ENCODE measurements around the gene MATR3.
"Not testable (repeated sequence)": the region's sequence is repeated elsewhere in the genome, so short reads cannot be mapped to it uniquely, and the experiment has no call there.

MATR3 gene

DNA sequence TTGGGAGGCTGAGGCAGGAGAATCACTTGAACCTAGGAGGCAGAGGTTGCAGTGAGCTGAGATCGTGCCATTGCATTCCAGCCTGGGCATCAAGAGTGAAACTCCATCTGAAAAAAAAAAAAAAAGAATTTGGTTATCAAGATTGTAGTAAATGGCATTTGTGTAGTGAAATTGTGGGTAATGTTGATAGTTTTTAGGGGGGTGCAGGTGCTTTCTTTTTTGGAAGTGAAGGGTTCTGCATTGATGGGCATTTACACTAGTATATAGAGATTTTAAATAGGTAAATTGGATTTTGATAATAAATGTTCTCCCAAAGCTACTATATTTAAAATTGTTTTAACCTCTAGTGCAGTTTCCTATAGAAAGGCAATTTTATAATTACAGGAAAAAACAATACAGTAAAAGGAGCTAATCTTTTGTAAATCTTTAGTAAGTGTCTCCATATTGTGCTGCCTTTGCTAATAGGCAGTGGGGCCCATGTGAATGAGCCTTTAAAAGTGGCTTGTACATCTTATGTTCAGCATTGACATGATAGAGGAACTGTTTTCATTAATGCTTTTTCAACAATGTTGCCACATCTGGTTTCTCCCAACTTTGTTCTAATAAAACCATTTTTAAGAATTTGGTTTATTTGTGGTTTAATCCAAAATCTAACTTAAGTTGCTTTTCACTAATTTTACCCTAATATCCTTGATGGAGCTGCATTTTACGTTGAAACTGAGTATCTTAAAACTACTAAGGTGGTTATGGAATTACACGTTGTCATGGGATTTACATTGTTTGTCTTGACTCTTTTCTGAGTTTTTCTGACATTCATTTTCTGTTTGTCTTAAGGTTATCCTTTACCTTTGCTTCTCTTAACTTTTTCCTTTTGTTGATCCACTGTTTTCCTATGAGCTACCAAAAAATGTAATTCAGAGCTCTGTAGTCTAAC, 11.1 kb downstream of the MATR3 start:
- in situ Hi-C loops (cut with MboI; ENCODE audit: low pct_unique_long_range_greater_than_20kb, low sequenced_read_pairs, unreplicated experiment) = no loop called here
- no peak for DNase-seq (ENCODE audit: low spot score)
- TF ChIP-seq, protein P1, sequence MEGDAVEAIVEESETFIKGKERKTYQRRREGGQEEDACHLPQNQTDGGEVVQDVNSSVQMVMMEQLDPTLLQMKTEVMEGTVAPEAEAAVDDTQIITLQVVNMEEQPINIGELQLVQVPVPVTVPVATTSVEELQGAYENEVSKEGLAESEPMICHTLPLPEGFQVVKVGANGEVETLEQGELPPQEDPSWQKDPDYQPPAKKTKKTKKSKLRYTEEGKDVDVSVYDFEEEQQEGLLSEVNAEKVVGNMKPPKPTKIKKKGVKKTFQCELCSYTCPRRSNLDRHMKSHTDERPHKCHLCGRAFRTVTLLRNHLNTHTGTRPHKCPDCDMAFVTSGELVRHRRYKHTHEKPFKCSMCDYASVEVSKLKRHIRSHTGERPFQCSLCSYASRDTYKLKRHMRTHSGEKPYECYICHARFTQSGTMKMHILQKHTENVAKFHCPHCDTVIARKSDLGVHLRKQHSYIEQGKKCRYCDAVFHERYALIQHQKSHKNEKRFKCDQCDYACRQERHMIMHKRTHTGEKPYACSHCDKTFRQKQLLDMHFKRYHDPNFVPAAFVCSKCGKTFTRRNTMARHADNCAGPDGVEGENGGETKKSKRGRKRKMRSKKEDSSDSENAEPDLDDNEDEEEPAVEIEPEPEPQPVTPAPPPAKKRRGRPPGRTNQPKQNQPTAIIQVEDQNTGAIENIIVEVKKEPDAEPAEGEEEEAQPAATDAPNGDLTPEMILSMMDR (IDR thresholded peaks at IDR 0.05; ENCODE audit: extremely low read depth, insufficient read depth, missing control alignments) = no peak

DNA sequence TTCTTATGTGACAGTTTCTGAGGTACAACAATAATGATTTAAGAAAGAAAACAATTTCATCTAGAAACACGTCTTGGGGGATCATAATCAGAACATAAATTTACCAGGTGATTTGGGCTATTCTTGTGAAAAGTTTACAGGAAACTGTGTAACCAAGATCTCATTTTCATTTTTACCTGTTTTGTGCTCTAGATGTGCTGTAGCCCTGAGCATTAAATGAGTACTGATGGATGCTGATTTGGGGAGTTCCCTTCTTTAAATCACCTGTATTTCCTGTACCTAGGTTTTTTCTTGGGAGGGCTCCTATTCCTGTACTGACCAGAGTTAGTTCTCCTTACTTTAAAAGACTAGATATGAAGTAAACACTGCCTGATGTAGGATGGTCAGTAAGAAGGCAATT, 12.7 kb downstream of the MATR3 start:
- TF ChIP-seq, protein P1 (IDR thresholded peaks at IDR 0.05; ENCODE audit: extremely low read depth, insufficient read depth, missing control alignments) = no peak
- no peak for DNase-seq (ENCODE audit: low spot score)
- in situ Hi-C loops (cut with MboI; ENCODE audit: low pct_unique_long_range_greater_than_20kb, low sequenced_read_pairs, unreplicated experiment) = no loop called here

GRCh38 chr5:139306628-139307379, 13.3 kb downstream of the MATR3 start:
- in situ Hi-C loops (cut with MboI; ENCODE audit: low pct_unique_long_range_greater_than_20kb, low sequenced_read_pairs, unreplicated experiment) = no loop called here

DNA sequence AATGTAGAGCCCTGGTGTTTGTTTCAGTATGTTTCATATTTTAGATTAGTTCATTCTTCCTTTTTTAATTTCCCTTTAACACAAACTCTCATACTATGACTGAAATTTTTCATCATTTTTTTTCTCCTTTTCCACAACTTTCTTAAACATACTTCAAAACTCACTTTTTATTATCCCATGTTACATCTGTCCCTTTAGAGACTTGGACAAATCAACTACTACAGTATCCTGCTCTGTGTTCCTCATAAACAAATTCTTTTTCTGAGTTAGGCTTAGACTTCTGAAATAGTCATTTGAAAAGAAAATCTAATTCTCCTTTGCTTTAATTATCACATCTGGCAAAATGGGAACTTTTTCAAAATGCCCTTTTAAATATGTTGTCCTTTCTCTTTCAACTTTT, 15.3 kb downstream of the MATR3 start:
- no peak for DNase-seq (ENCODE audit: low spot score)
- TF ChIP-seq, protein P1 (IDR thresholded peaks at IDR 0.05; ENCODE audit: extremely low read depth, insufficient read depth, missing control alignments) = no peak
- in situ Hi-C loops (cut with MboI; ENCODE audit: low pct_unique_long_range_greater_than_20kb, low sequenced_read_pairs, unreplicated experiment) = no loop called here

More at GRCh38 chr5:139306628-139307379, 13.3 kb downstream of the MATR3 start:
- no peak for DNase-seq (ENCODE audit: low spot score)
- TF ChIP-seq, protein P1 (IDR thresholded peaks at IDR 0.05; ENCODE audit: extremely low read depth, insufficient read depth, missing control alignments) = no peak

- DNase-seq (ENCODE audit: low spot score); in situ Hi-C loops (cut with MboI; ENCODE audit: low pct_unique_long_range_greater_than_20kb, low sequenced_read_pairs, unreplicated experiment): not testable (repeated sequence)
Observed at GRCh38 chr5:139310715-139311186, 17.2 kb downstream of the MATR3 start.

DNA sequence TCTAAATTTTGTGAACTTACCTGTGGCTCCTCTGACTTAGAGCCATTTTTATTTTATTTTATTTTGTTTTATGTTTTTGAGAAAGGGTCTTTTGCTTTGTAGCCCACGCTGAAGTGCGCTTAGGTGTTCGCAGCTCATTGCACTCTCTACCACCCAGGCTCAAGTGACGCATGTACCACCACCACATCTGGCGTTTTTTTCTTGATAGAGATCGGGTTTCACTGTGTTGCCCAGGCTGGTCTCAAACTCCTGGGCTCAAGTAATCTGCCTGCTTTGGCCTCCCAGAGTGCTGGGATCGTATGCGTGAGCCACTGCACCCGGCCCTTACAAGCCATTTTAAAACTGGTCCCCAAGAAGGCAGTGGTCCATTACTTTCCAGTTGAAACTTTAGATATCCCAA, 18.5 kb downstream of the MATR3 start:
- in situ Hi-C loops (cut with MboI; ENCODE audit: low pct_unique_long_range_greater_than_20kb, low sequenced_read_pairs, unreplicated experiment) = no loop called here
- TF ChIP-seq, protein P1 (IDR thresholded peaks at IDR 0.05; ENCODE audit: extremely low read depth, insufficient read depth, missing control alignments) = no peak
- DNase-seq (ENCODE audit: low spot score) = no peak
